Measurements from ENCODE around the gene ITPR1.

ITPR1 gene

DNA sequence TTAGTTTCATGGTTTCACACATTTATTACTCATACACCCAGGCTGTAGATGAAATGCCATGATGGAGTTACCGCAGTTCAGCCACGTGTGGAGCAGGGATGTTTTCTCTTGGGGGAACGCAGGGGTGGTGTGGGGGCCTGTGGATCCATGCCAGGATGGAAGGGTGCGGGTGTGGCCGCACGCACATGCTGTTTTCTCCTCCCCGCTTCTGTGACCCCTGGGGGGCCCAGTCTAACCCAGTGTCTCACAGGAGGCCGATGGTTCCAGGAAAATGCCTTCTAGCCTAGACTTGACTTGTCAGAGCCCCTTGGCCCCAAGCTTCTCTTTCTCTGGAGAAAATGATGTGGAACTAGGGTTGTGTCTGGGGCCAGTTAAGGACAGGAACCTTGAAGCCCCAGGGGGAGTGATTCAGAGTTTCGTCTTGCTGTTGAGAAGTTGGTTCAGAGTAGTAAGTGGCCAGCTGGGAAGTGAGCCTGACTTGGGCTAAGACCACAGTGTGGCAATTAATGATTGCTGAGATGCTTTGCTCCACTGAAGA lies 245.7 kb downstream of the ITPR1 start (continued):
- TF ChIP-seq, protein P1, sequence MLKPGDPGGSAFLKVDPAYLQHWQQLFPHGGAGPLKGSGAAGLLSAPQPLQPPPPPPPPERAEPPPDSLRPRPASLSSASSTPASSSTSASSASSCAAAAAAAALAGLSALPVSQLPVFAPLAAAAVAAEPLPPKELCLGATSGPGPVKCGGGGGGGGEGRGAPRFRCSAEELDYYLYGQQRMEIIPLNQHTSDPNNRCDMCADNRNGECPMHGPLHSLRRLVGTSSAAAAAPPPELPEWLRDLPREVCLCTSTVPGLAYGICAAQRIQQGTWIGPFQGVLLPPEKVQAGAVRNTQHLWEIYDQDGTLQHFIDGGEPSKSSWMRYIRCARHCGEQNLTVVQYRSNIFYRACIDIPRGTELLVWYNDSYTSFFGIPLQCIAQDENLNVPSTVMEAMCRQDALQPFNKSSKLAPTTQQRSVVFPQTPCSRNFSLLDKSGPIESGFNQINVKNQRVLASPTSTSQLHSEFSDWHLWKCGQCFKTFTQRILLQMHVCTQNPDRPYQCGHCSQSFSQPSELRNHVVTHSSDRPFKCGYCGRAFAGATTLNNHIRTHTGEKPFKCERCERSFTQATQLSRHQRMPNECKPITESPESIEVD (tag by site-specific recombination; IDR thresholded peaks at IDR 0.05): no peak
- no peak for TF ChIP-seq YY1 (tag by site-specific recombination; IDR thresholded peaks at IDR 0.05)
- TF ChIP-seq ZNF146 (tag by site-specific recombination; IDR thresholded peaks at IDR 0.05): no peak
- TF ChIP-seq ZNF48 (tag by site-specific recombination; IDR thresholded peaks at IDR 0.05): no peak
- TF ChIP-seq, protein P2, sequence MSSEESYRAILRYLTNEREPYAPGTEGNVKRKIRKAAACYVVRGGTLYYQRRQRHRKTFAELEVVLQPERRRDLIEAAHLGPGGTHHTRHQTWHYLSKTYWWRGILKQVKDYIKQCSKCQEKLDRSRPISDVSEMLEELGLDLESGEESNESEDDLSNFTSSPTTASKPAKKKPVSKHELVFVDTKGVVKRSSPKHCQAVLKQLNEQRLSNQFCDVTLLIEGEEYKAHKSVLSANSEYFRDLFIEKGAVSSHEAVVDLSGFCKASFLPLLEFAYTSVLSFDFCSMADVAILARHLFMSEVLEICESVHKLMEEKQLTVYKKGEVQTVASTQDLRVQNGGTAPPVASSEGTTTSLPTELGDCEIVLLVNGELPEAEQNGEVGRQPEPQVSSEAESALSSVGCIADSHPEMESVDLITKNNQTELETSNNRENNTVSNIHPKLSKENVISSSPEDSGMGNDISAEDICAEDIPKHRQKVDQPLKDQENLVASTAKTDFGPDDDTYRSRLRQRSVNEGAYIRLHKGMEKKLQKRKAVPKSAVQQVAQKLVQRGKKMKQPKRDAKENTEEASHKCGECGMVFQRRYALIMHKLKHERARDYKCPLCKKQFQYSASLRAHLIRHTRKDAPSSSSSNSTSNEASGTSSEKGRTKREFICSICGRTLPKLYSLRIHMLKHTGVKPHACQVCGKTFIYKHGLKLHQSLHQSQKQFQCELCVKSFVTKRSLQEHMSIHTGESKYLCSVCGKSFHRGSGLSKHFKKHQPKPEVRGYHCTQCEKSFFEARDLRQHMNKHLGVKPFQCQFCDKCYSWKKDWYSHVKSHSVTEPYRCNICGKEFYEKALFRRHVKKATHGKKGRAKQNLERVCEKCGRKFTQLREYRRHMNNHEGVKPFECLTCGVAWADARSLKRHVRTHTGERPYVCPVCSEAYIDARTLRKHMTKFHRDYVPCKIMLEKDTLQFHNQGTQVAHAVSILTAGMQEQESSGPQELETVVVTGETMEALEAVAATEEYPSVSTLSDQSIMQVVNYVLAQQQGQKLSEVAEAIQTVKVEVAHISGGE (tag by site-specific recombination; conservative IDR thresholded peaks at IDR 0.05; ENCODE audit: low read depth): no peak
- TF ChIP-seq, protein P3, sequence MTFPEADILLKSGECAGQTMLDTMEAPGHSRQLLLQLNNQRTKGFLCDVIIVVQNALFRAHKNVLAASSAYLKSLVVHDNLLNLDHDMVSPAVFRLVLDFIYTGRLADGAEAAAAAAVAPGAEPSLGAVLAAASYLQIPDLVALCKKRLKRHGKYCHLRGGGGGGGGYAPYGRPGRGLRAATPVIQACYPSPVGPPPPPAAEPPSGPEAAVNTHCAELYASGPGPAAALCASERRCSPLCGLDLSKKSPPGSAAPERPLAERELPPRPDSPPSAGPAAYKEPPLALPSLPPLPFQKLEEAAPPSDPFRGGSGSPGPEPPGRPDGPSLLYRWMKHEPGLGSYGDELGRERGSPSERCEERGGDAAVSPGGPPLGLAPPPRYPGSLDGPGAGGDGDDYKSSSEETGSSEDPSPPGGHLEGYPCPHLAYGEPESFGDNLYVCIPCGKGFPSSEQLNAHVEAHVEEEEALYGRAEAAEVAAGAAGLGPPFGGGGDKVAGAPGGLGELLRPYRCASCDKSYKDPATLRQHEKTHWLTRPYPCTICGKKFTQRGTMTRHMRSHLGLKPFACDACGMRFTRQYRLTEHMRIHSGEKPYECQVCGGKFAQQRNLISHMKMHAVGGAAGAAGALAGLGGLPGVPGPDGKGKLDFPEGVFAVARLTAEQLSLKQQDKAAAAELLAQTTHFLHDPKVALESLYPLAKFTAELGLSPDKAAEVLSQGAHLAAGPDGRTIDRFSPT (tag by site-specific recombination; IDR thresholded peaks at IDR 0.05): no peak
- TF ChIP-seq ZNF529 (tag by site-specific recombination; IDR thresholded peaks at IDR 0.05; ENCODE audit: insufficient replicate concordance): no peak
- TF ChIP-seq ZNF433 (tag by site-specific recombination; IDR thresholded peaks at IDR 0.05; ENCODE audit: low read depth): no peak
- TF ChIP-seq ZNF350 (tag by site-specific recombination; IDR thresholded peaks at IDR 0.05): no peak
- TF ChIP-seq IKZF3 (tag by site-specific recombination; IDR thresholded peaks at IDR 0.05): no peak
- TF ChIP-seq ZIC2 (tag by site-specific recombination; IDR thresholded peaks at IDR 0.05): no peak

DNA sequence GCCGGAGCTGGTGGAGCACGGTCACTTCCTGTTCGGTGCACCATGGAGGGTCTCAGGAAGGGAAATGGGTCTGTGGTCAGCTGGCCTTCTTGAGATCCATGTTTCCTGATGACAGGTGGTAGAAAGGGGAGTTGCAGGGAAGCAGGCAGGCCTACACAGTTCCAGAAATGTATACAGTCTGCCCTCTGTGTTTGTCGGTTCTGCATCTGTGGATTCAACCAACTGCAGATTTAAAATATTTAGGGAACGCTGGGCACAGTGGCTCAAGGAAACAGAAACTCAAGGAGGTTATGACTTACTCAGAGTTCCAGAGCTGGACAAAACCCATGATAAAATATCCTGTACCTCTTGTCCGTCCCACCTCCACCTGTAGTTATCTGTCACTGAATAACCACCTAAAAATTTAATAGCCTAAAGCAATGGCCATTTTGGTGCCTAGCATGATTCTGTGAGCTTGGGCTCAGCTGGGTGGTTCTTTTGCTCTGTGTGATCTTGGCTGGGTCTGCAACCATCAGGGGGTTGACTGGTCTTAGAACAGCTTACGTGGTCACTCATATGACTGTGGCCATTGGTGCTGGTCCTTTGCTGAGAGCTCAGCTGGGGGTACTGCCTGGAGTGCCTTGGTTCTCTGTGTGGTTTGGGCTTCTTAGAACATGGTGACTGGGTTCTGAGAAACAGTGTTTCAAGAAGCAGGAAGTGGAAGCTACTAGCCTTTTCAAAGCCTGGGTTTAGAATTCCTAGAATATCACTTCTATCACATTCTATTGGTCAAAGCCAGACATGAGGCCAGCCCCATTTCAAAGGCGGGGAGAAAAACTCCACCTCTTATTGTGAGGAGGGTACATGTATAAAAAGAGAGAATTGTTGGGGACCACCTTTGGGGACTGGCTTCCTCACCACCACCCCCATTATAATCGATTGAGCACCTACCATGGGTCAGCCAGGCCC lies 246.4 kb downstream of the ITPR1 start:
- no peak overlapping the region for H3K27ac ChIP-seq (ENCODE audit: extremely low read depth, low read depth, low read length)
- no peak overlapping the region for H3K4me3 ChIP-seq (ENCODE audit: low read depth, low read length)
- H3K4me1 ChIP-seq (ENCODE audit: control insufficient read depth, insufficient read depth, low read length): peaks cover 26% of the 10 kb centered on the region
- CTCF ChIA-PET: interaction anchor here (0.7 to 2.6 kb wide), 4 partner anchors 13 to 236 kb away, joined by 3 to 9 read pairs (median 5); no protein-coding TSS in a partner anchor
- H3K9me3 ChIP-seq (ENCODE audit: control insufficient read depth, insufficient read depth, low read depth, low read length): no peaks in the 10 kb centered on the region
- H3K36me3 ChIP-seq (ENCODE audit: control insufficient read depth in 2 of 2, insufficient read depth in 1 of 2, low read length in 2 of 2): peaks cover 0 to 4% of the 10 kb centered on the region in 2 experiments; a peak in 1 of 3 replicates
- POLR2A ChIA-PET: interaction anchor here (0.6 kb wide), 1 partner anchor 236 kb away, joined by 7 read pairs; no protein-coding TSS in a partner anchor
- no peak for TF ChIP-seq ZXDB (tag by site-specific recombination; IDR thresholded peaks at IDR 0.05)
- 0 out of 2 replicates have a peak, but pooled peaks have one; percentile 35 for TF ChIP-seq ZNF677 (tag by site-specific recombination; IDR thresholded peaks at IDR 0.05)

Data from HEK293 (cell line).